PFSK-1 (cell line): Measurements from ENCODE around the gene MYCBPAP.

Experiments used
- POLR2AphosphoS5 ChIP-seq: IDR thresholded peaks from 2 replicates; pipeline ENCODE4 v1.6.1; 2012; ENCODE audit warnings: low read depth, mild to moderate bottlenecking, control low read depth, low read length, moderate library complexity
- REST ChIP-seq, 2 experiments: IDR thresholded peaks; 2 replicates each; pipeline versions ENCODE4 v1.6.1 to v1.8.0; 2011 to 2012; ENCODE audit warnings: low read depth in 2 of 2, low read length in 2 of 2, control low read depth in 1 of 2, inconsistent platforms in 1 of 2, mild to moderate bottlenecking in 1 of 2, moderate library complexity in 1 of 2; ENCODE audit not compliant: insufficient read depth in 1 of 2

DNA sequence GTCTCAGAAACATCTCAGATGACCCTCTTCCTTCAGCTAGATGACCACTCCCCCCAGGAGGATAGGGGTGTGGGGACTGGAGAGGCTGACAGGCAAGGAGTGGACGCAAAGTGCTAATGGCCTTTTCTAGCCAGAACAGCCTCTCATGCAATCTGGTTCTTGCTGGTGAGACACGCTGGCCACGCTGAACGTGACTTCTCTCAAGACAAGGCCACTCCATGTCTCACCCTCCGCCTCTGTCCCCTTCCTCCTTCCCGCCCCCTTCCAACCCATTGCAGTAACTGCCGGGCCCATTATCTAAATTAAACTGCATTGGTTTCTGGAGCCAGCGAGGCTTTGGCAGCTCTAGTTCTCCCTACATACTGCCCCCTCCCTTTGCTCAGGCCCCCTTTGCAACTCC lies 61.8 kb downstream of the MYCBPAP start:
- TF ChIP-seq POLR2AphosphoS5 (no peak), REST (IDR thresholded peaks at IDR 0.05; ENCODE audit: insufficient read depth in 1 of 2, low read depth in 2 of 2, low read length in 2 of 2) (no peak)
